Psoas muscle (tissue), 8 donors: Measurements from ENCODE around the gene SYT5. TPM values are rescaled to one million over a fixed set of nuclear protein-coding genes. Genes with fewer than 3 reads are reported as not detected.
"Not testable (repeated sequence)": the region's sequence is repeated elsewhere in the genome, so short reads cannot be mapped to it uniquely, and the experiment has no call there.

Source experiments
- ATAC-seq, 4 donors: fragments of 200-7000 bp; cut with Tn5 transposase; one replicate each; pipeline ENCODE4 v1.9.1; 2020; ENCODE audit warnings: moderate library complexity in 3 of 4, mild to moderate bottlenecking in 2 of 4
- DNase-seq, 2 donors: peaks; one replicate each; pipeline ENCODE4 v3.0.0-alpha.2; 2020
- H3K27ac ChIP-seq: fragments of 200-600 bp; one replicate; pipeline ENCODE4 v1.8.0; 2022
- H3K27me3 ChIP-seq, 3 donors: fragments of 200-600 bp in 1 of 3; one replicate each; pipeline versions ENCODE4 v1.6.1 to v1.8.0; 2013 to 2022; ENCODE audit warnings: low read length in 2 of 3, mild to moderate bottlenecking in 2 of 3, moderate library complexity in 1 of 3; ENCODE audit not compliant: insufficient read depth in 3 of 3
- H3K36me3 ChIP-seq, 2 donors: fragments of 200-600 bp in 1 of 2; one replicate each; pipeline versions ENCODE4 v1.6.1 to v1.8.0; 2013 to 2022; ENCODE audit warnings: low read depth in 1 of 2, mild to moderate bottlenecking in 1 of 2, moderate library complexity in 1 of 2; ENCODE audit not compliant: insufficient read depth in 1 of 2
- H3K4me1 ChIP-seq: fragments of 200-600 bp; one replicate; pipeline ENCODE4 v1.8.0; 2022
- H3K4me3 ChIP-seq: fragments of 200-600 bp; one replicate; pipeline ENCODE4 v1.8.0; 2022; ENCODE audit warnings: mild to moderate bottlenecking
- H3K9me3 ChIP-seq: fragments of 200-600 bp; one replicate; pipeline ENCODE4 v1.8.0; 2022
- CTCF ChIP-seq: fragments of 200-600 bp; IDR thresholded peaks from one replicate; pipeline ENCODE4 v1.8.0; 2022; ENCODE audit warnings: antibody characterized with exemption
- WGBS, 3 donors: extraction: QIAGEN DNeasy Blood & Tissue Kit; methylation state at CpG; one replicate each; pipeline versions ENCODE4 v1.1.6 to v1.1.7; 2013; 5-methylcytosine and 5-hydroxymethylcytosine counted together
- intact Hi-C, 2 donors: fragments of 100-400 bp; cut with DNase I; formaldehyde crosslinking; loops; one replicate each; pipeline versions ENCODE4 v1.11.0 to v1.14.2; 2022
- polyA plus RNA-seq, 3 donors: library from polyadenylated mRNA; stranded (reverse); fragments of 200-250 nt; gene quantifications; one replicate each; pipeline ENCODE4 v1.2.3, GENCODE V29; 2013
- total RNA-seq, 4 donors: library from RNA; stranded (reverse); fragmentation: NEBNext Ultra II Directional in 2 of 4; extraction: Animal tissue kit (Norgen Biotek cat#: 25700) in 2 of 4; gene quantifications; one replicate each; pipeline versions ENCODE4 v1.2.1 to v1.2.4, GENCODE V29; 2021 to 2023
- donor health status: healthy with polysubstance abuse.
- donor health status: DM: no; HTN: no; CAD: no; lungs with moderate emphysema.
- donor health status: Bipolar disorder and iron deficiency.
- donor health status: healthy.
- donor health status: DM: yes; HTN: yes; CAD: no.
- donor health status: DM: no; HTN: no; CAD: no.
- donor health status: DM: no; HTN: no; CAD: no.
- donor health status: DM: yes; HTN: yes; CAD: no.

Gene SYT5
- total and polyA plus RNA-seq, 7 donors, result 0.03 to 0.13 TPM; not detected in 5

- intact Hi-C loops, result no loop called here
- ATAC-seq (no peak), DNase-seq (no peak)
- no peak overlapping the region for H3K27ac ChIP-seq
- H3K9me3 ChIP-seq, result no peaks in the 10 kb centered on the region
- H3K36me3 ChIP-seq, result no peaks in the 10 kb centered on the region
- H3K4me3 ChIP-seq, result no peak overlapping the region
- H3K27me3 ChIP-seq, result peaks cover 0 to 94% (median 31%) of the 10 kb centered on the region in 3 donors
- no peak for TF ChIP-seq CTCF
- no peaks in the 10 kb centered on the region for H3K4me1 ChIP-seq
- WGBS, 3 donors, result 6 to 11% (median 7%) methylated on average over 12 of the region's 12 CpGs
These were observed 7.3 kb downstream of the SYT5 start for GRCh38 chr19:55172741-55173140.

GRCh38 chr19:55172318-55172717 is 7.8 kb downstream of the SYT5 start:
- H3K4me3 ChIP-seq, DNase-seq, intact Hi-C loops, H3K36me3 ChIP-seq, H3K9me3 ChIP-seq, H3K4me1 ChIP-seq, H3K27ac ChIP-seq, ATAC-seq: not testable (repeated sequence)
- peaks cover 0 to 94% (median 31%) of the 10 kb centered on the region in 3 donors for H3K27me3 ChIP-seq
- 47 to 54% (median 54%) methylated on average over 9 of the region's 9 CpGs for WGBS, 3 donors

- TF ChIP-seq CTCF, result no peak
- Histone ChIP-seq H3K4me1 (peaks cover 8% of the 10 kb centered on the region), H3K27ac (no peak overlapping the region), H3K36me3 (no peaks in the 10 kb centered on the region), H3K9me3 (no peaks in the 10 kb centered on the region), H3K27me3 (peaks cover 0 to 92% (median 31%) of the 10 kb centered on the region in 3 donors), H3K4me3 (no peak overlapping the region)
- no peak for DNase-seq
- 80 to 82% (median 81%) methylated on average over 5 of the region's 5 CpGs for WGBS, 3 donors
- intact Hi-C loops, result no loop called here
- no peak for ATAC-seq
These were observed 8.6 kb downstream of the SYT5 start for GRCh38 chr19:55171440-55171839.

- 55 to 67% (median 58%) methylated on average over 4 of the region's 4 CpGs for WGBS, 3 donors
- Histone ChIP-seq H3K27me3 (peaks cover 0 to 71% (median 13%) of the 10 kb centered on the region in 3 donors), H3K36me3 (no peaks in the 10 kb centered on the region), H3K4me1 (peaks cover 8% of the 10 kb centered on the region), H3K9me3 (no peaks in the 10 kb centered on the region), H3K4me3 (no peak overlapping the region), H3K27ac (no peak overlapping the region)
- ATAC-seq (no peak), DNase-seq (no peak)
- intact Hi-C loops, result no loop called here
- TF ChIP-seq CTCF, result no peak
These were observed 11.0 kb downstream of the SYT5 start for GRCh38 chr19:55169136-55169535.

DNA sequence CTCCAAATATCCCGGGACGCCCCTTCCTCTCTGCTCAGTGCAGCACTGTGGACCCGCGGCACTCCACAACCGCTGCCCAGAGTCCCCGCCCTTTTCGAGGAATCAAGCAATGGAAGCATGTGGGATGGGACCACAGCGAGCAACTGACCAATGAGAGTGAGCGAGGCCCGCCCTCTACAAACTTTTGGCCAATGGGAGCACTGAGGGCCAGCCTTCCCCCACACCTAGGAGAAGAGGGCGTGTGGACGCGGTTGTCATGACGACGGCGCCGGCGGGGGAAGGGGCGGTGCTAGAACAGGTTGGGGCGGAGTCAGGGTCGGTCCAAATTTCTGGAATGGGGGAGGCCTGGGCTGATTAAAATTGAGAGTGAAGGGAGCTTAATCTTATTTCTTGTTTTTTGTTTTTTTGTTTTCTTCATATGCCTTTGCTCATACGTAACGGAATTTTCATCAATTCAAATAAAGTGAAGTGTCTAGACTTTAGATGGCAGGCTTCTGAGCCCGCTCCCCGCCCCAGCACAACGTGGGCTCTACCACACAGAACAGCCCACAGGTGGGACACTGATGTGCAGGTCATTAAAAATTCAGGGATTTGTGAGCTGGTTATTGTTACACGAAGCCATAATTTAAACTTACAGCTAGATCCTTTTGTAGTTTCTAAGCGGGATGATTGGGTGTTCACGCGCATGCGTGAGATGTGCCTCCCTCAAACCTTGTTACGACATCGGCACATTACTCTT is 13.4 kb downstream of the SYT5 start, which contains the start of gene DNAAF3:
Gene DNAAF3 (minus strand): TSS at position 84 of the 739 bp plus-strand sequence. CDS start 200 bp downstream, outside the sequence.
- DNase-seq (peak; percentile 90 to 97), ATAC-seq (peak; percentile 98 to 100 (median 98))
- TF ChIP-seq CTCF, result no peak
- Histone ChIP-seq H3K4me3 (peak within 1 kb of the TSS; percentile 62), H3K4me1 (peaks cover 8% of the 10 kb centered on the region), H3K9me3 (no peaks in the 10 kb centered on the region), H3K27me3 (peaks cover 0 to 60% (median 5%) of the 10 kb centered on the region in 3 donors), H3K27ac (no peak within 1 kb of the TSS), H3K36me3 (no peaks in the 10 kb centered on the region)
- intact Hi-C loops, result no loop called here
- WGBS, 3 donors, result 1 to 2% (median 2%) methylated on average over 33 of the region's 33 CpGs
